ENCODE results near the gene RICTOR. TPM values are rescaled to one million over a fixed set of nuclear protein-coding genes. Genes with fewer than 3 reads are reported as not detected.
A peak's percentile ranks its signal among the peaks of the same experiment; 100 is the strongest.

Gene RICTOR
- polyA plus RNA-seq, 5 donors: 17.3 to 37.5 (median 33.9) TPM

GRCh38 chr5:39093352-39093751, 19.2 kb upstream of the RICTOR start:
- DNase-seq: no peak

GRCh38 chr5:39092581-39093351, 18.6 kb upstream of the RICTOR start:
- no peak for DNase-seq

- DNase-seq: no peak
Observed at GRCh38 chr5:39091940-39092580, 17.9 kb upstream of the RICTOR start.

DNA sequence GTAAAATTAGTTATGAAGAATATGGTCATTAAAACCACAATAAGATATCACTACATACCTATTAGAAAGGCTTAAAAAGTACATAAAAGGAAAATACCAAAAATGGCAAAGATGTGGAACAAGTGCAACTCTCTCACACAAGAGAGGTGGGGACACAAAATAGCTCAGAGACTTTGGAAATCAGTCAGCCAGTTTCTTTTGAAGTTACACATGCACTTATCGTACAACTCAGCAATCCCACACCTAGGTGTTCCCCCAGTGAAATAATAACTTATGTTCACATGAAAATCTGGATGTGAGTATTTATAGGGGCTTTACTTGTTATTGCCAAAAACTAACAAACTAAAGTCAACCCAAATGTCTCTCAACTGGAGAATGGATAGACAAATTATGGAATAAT, 9.8 kb upstream of the RICTOR start:
- no peak for DNase-seq

DNA sequence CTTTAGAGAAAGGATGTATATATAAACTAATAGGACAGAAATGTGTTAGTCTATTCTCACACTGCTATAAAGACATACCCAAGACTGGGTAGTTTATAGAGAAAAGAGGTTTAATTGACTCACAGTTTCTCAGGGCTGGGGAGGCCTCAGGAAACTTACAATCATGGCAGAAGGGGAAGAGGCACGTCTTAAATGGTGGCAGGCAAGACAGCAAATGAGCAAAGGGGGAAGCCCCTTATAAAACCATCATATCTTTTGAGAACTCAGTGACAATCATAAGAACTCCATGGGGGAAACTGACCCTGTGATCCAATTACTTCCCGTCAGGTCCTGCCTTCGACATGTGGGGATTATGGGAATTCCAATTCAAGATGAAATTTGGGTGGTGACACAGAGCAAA, 8.8 kb upstream of the RICTOR start:
- DNase-seq: no peak

GRCh38 chr5:39080597-39081204, 6.5 kb upstream of the RICTOR start:
- no peak for DNase-seq

DNA sequence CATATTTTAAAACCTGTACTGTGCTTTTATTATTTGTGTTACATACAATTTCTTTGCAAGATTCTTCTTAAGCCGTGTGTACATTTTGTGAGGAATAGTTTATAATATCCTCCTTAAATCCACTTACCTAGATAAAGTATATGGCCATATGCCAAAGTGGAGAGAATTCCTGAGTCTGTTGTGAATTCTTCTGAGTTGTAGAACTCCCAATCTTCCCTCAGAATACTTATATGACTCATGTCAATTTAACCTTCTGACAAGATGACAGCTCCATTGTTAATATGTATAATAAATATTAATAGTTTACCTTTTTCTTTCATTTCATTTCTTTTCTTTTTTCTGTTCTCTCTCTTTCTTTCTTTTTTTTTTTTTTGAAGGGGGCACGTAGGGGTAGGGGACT, 6.0 kb upstream of the RICTOR start:
- no peak for DNase-seq

DNA sequence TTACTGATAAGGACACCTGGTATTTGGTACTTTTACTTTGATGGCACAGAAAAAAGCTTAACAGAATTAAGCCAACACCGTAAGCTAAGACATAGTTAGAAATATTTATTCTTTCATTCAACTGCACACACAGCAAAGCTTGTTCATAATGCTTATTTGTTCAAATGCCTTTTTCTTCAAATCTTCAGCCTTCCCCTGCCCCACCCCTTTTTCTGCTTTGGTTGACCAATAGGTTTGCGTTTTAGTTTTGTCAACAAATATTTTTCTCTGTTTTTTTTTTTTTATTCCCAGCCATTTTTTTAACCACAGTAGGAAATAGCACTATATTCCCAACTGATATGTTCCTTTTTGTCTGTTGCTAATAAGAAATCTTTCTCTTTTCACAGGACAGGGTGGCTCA, 4.9 kb upstream of the RICTOR start:
- DNase-seq: no peak

DNA sequence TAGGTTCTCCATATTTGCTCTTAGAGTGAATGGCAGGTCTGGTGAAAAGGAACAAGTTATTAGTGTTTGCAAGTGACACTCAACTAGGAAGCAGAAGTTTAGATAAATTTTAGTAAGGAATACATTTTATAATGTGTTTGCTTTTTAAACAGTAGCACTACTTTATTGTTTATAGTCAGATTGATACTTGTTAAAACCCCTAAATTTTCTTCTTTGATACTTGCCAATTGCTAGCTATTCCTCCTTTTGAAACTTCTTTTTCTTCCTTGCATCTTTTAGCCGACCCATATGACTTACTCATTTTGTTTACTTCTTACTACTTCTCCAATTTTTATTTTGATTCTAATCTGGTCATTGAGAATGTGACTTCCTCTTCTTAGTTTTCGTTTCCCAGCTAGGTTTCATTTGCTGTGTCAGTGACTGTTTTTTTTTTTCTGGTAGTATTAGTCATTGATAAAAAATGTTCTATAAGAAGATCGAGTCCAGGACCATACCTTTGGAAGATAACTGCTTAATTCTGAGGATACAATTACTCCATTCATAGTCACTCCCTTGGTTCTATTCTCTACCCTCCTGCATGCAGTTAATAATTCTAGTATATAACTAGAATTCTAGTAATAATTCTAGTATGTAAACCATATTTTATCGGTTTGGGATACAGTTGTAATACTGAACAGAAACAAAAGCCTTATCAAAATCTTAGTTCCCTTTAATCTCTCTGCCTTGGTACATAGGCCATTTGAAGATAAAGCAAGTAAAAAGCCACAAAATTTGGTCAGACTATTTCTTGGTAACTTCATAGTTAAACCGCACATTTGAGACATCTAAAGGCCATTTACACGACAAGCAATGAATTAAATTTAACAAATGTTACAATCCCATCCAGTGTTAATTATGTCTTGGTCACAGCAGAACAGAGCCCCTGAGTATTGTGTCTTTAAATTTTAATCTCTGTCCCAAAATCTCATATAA, 2.8 kb upstream of the RICTOR start:
- DNase-seq: no peak

DNA sequence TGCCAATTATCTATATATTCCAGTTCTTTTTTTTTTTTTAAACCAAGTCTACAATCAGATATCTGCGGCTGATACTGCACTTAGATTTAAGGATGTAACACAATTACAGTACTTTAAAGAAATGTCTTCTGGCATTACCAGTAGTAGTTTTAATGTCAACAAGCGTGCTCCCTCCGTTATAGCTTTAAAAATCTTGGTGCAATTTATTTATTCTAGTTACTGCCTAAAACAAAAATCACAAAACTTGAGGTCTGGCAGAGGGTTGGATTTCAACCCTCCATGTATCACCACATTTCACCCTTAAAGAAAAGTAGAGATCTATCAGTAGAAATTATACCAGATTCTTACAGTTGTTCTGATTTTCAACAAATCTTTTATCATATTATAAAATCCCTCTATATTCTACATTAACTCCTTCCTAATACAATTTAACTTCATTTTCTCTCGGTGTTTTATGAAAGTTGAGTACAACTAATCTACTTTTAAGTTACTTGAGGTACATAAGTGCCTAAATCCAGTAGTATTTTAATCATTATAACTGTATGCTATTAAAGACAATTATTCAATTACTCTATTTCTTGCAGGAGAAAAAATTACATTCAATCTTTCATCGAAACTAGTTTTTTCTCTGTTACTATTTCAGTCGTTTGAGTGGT, 2.0 kb upstream of the RICTOR start:
- no peak for DNase-seq

GRCh38 chr5:39073767-39074016, 507 bp downstream of the RICTOR start:
- DNase-seq: peak in 1 of 2 donors; percentile 47

DNA sequence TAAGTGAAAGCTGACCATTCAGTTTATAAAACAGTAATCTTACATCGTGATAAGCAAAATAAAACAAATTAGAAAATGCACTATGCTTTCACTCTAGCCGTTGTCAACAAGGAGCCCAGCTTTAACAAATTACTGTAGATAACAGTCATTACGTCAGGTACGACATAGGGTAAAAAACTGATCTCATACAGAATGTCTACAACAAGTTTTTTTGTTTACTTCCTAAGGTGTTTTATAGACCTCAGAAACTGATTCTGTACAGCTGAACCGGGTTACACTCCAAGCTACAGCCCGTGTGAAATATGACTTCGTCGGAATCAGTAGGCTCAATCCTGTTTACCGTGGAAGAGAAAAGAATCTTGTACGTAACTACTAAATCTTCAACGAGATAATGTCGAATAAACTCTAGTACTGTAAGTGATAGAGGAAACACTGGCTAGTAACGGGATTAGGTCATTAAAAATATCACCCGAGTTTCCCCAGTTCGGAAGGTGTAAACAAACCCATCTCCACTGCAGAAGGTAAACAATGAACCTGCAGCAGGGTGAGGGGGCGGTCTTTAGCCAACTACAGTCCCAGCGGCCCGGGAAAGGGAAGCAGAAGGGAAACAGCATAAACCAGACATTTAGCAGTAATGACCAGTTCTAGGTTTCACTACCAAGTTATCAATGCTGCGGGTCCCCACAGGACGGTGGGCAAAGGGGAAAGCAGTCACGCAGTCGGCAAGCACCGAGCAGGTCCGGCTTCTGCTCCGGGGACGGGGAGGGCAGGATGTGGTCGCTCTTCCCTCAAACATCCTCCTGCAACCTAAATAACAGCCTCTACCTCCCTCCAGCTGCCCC, 1.1 kb downstream of the RICTOR start:
- DNase-seq: peak; percentile 44 to 63

GRCh38 chr5:39068099-39068498, 6.1 kb downstream of the RICTOR start:
- no peak for DNase-seq

- DNase-seq: no peak
Observed at GRCh38 chr5:39064450-39064849, 9.7 kb downstream of the RICTOR start.

DNA sequence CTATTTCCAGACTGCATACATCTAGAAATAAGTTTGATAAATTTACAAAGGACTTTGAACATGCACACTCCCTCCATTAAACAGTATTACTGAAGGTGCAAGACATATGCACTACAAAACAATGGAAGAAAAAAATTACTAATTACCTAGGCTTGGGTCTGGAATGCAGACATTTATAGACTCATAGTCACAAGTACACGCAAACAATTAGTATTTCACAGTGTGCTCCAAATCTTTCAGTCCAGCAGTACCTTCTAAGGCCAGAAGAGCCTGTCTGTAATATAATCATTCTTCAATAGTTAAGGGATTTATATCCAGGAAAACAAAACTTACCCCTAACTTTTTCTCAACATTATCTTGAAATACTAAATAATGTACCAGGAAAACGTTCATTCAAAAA, 11.2 kb downstream of the RICTOR start:
- DNase-seq: no peak

DNA sequence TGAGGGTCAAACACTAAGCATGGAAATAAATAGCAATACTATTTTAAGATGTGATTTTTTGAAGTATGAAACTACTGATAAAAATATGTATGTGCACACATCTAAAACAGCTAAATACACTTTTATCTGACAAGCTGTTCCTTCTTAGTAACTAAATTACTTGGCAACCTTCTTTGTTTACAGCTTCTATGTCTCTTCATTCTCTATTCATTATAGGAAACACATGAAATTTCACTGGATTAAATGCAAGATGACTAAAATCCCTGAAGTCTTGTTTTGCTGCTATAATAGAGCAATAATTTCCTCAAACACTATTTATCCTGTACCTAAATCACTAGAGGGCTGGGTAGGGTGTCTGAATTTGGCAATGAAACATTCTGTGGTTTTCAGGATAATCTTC, 11.7 kb downstream of the RICTOR start:
- no peak for DNase-seq

DNA sequence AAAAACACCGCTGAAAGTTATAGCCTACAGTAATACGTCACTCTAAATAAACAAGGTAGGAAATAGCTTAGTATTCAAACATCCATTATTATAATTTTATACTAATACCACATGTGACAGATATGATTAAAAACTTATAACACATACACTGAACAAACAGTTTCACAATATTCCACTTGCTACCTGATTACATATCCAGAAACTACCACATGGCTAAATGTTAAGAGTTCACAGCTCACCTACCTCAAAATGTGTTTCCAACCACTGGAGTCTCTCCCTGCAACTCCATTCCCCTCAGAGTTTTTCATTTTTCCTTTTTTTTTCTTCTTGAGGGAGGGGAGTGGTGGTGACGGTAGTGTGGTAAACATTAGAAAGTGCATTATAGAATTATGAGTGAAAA, 12.1 kb downstream of the RICTOR start:
- DNase-seq: no peak

DNA sequence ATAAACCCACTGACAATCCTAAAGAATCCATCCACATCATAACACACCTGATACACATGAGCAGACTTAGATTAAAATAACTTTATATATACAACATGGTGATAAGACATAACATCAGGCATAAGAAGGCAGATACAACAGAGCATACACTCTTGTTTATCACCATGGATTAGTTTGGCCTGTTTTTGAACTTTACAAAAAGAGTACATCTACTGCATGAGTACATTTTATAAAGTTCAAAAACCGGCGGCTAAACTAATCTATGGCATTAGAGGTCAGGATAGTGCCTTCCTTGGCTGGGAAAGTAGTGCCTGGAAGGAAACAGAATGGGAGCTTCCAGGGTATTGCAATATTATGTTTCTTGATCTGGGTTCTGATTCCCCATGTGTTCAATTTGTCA, 15.1 kb downstream of the RICTOR start:
- DNase-seq: no peak

DNA sequence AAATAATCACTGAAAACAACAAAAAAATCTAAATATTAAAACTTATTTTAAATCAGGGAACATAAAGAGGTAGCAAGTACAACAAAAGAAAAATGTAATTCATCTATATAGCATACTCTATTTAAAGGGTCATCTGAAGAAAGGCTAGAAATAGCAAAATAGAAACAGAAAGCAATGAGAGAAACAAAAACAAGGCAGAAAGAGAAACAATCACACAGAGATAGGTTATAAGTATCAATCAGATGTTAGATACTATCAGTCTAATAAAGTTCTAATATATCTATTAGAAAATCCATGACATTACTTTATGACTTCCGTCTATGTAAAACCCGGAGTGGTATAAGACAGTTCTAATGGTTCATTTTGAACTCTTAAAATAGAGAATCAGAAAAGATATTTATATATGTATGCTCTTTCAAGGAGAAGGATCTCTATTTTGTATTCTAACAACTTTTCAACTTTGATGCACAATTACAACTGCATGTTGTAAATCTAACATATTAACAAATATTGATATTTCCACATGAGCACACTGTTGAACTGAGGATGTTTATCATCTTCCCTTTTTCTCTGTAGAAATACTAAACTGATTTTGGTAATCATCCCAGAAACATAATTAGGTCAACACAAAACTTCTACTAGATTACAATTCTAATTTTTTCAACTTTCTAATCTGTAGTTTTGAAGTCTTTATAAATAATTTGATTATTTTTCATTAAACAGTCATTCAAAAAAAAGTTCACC, 15.8 kb downstream of the RICTOR start:
- DNase-seq: no peak

DNA sequence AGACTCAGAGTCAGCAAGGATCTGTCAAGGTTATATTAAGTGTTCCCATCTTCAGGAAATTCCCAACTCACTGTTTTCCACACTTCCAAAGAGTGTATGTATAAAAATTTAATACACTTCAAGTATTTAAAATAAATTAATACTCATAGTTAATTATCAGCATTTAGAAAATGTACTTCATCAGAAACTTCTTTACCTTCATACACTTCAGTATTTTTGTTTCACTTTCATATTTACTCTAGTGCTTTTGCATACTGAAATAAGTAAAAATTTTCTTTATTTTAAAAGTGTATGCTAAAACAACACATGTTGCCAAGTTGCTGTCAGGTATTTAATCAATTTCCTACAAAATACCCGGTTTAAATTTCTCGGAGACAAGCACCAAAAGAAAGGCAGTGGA, 16.5 kb downstream of the RICTOR start:
- DNase-seq: no peak
